Measurements from ENCODE around the gene GRID1.

DNA sequence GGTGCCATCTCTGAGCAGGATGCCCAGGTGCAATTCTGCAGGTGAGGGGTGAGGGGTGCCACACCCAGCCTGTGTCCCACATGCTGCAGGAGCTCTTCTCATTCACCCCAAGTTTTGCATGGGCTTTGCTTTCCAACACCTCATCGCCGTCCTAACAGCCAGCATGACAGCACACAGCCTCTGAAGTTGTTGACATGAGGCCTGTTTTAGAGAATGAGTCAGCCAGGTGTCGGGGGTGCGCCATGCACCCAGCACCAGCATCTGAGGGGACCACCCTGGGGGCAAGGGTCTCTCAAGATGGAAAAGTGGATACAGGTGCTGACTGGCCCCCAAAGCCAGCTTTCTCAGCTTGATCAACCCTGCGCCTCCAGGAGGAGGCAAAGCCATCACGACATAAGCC, 146.0 kb downstream of the GRID1 start:
- TF ChIP-seq EMX1 (CRISPR knock-in tag; IDR thresholded peaks at IDR 0.05) (no peak), NR1H2 (CRISPR knock-in tag; IDR thresholded peaks at IDR 0.05) (no peak), ZBTB21 (CRISPR knock-in tag; IDR thresholded peaks at IDR 0.05; ENCODE audit: borderline replicate concordance) (no peak), MXD4 (CRISPR knock-in tag; IDR thresholded peaks at IDR 0.05; ENCODE audit: borderline replicate concordance) (no peak), SP1 (CRISPR knock-in tag; conservative IDR thresholded peaks at IDR 0.05) (no peak), NR2C2 (CRISPR knock-in tag; IDR thresholded peaks at IDR 0.05) (no peak), FOXP4 (CRISPR knock-in tag; IDR thresholded peaks at IDR 0.05) (no peak), CREB1 (CRISPR knock-in tag; IDR thresholded peaks at IDR 0.05) (no peak), CBFB (CRISPR knock-in tag; IDR thresholded peaks at IDR 0.05; ENCODE audit: low read depth) (no peak), ATF2 (CRISPR knock-in tag; IDR thresholded peaks at IDR 0.05; ENCODE audit: borderline replicate concordance, low read depth) (no peak), FOXJ3 (CRISPR knock-in tag; IDR thresholded peaks at IDR 0.05; ENCODE audit: borderline replicate concordance) (no peak), CREM (CRISPR knock-in tag; IDR thresholded peaks at IDR 0.05) (no peak)
- TF ChIP-seq, protein P1, sequence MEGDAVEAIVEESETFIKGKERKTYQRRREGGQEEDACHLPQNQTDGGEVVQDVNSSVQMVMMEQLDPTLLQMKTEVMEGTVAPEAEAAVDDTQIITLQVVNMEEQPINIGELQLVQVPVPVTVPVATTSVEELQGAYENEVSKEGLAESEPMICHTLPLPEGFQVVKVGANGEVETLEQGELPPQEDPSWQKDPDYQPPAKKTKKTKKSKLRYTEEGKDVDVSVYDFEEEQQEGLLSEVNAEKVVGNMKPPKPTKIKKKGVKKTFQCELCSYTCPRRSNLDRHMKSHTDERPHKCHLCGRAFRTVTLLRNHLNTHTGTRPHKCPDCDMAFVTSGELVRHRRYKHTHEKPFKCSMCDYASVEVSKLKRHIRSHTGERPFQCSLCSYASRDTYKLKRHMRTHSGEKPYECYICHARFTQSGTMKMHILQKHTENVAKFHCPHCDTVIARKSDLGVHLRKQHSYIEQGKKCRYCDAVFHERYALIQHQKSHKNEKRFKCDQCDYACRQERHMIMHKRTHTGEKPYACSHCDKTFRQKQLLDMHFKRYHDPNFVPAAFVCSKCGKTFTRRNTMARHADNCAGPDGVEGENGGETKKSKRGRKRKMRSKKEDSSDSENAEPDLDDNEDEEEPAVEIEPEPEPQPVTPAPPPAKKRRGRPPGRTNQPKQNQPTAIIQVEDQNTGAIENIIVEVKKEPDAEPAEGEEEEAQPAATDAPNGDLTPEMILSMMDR (IDR thresholded peaks at IDR 0.05): no peak
- TF ChIP-seq, protein P2, sequence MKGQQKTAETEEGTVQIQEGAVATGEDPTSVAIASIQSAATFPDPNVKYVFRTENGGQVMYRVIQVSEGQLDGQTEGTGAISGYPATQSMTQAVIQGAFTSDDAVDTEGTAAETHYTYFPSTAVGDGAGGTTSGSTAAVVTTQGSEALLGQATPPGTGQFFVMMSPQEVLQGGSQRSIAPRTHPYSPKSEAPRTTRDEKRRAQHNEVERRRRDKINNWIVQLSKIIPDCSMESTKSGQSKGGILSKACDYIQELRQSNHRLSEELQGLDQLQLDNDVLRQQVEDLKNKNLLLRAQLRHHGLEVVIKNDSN (CRISPR knock-in tag; IDR thresholded peaks at IDR 0.05): no peak

All from WTC11 (cell line).